Measurements from ENCODE around the gene SH2B2. TPM values are rescaled to one million over a fixed set of nuclear protein-coding genes. Genes with fewer than 3 reads are reported as not detected.
A peak's percentile ranks its signal among the peaks of the same experiment; 100 is the strongest.

The SH2B2 gene
- total and polyA plus RNA-seq, 8 donors: 3.1 to 8.2 (median 3.9) TPM

DNA sequence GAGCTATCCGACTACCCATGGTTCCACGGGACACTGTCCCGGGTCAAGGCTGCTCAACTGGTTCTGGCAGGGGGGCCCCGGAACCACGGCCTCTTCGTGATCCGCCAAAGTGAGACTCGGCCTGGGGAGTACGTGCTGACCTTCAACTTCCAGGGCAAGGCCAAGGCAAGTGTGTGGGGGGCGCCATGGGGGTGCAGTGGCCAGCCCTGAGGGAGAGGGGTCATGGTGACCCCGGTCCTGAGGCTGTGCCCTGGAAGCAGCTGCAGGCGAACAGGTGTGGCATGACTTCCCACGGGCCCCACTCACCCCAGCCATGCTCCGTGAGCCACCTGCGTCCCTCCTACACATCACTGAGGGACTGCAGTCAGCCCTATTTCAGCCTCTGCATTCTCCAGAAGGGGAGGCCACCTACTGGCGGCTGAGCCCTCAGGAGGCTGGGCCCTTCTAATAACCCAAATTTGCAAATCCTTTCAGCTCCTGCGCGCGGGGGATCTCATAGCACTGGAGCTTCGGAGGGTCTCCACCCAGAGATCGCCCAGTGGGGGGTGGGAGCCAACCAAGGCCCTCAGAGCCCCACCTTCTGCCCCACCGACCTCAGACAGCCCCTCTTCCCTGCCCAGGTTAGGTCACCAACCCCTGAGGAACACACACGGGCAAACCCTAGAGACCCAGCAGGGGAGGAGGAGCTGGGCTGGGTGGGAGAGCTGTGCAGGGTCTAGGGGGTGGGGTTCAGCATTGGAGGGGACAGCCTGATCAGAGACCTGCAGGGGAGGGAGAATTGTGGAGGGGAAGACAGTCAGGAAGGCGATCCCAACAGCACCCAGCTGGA is 30.8 kb downstream of the SH2B2 start:
- peaks cover 0 to 16% of the 10 kb centered on the region in 2 donors for H3K27me3 ChIP-seq
- peak in 1 of 4 donors; percentile 62 for DNase-seq
- peaks cover 0 to 5% of the 10 kb centered on the region in 2 donors for H3K4me1 ChIP-seq
- H3K9me3 ChIP-seq: no peaks in the 10 kb centered on the region
- no peak overlapping the region for H3K4me3 ChIP-seq
- H3K36me3 ChIP-seq: peaks cover 0 to 47% of the 10 kb centered on the region in 2 donors
- ATAC-seq: no peak
- no peak overlapping the region for H3K27ac ChIP-seq
- TF ChIP-seq, protein P1, sequence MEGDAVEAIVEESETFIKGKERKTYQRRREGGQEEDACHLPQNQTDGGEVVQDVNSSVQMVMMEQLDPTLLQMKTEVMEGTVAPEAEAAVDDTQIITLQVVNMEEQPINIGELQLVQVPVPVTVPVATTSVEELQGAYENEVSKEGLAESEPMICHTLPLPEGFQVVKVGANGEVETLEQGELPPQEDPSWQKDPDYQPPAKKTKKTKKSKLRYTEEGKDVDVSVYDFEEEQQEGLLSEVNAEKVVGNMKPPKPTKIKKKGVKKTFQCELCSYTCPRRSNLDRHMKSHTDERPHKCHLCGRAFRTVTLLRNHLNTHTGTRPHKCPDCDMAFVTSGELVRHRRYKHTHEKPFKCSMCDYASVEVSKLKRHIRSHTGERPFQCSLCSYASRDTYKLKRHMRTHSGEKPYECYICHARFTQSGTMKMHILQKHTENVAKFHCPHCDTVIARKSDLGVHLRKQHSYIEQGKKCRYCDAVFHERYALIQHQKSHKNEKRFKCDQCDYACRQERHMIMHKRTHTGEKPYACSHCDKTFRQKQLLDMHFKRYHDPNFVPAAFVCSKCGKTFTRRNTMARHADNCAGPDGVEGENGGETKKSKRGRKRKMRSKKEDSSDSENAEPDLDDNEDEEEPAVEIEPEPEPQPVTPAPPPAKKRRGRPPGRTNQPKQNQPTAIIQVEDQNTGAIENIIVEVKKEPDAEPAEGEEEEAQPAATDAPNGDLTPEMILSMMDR (IDR thresholded peaks at IDR 0.05): no peak
- intact Hi-C loops (cut with DNase I): no loop called here

- ATAC-seq (peak; percentile 37), DNase-seq (no peak)
- Histone ChIP-seq H3K4me1 (peaks cover 0 to 5% of the 10 kb centered on the region in 2 donors), H3K36me3 (peaks cover 0 to 45% of the 10 kb centered on the region in 2 donors), H3K4me3 (no peak overlapping the region), H3K9me3 (no peaks in the 10 kb centered on the region), H3K27me3 (peaks cover 0 to 16% of the 10 kb centered on the region in 2 donors), H3K27ac (peak overlapping the region in 1 of 2 donors; percentile 38)
- TF ChIP-seq, protein P1 (IDR thresholded peaks at IDR 0.05): no peak
- intact Hi-C loops (cut with DNase I): no loop called here
Measured at GRCh38 chr7:102318482-102318971, 31.9 kb downstream of the SH2B2 start.

GRCh38 chr7:102319671-102320070 is 33.0 kb downstream of the SH2B2 start:
- no peak for ATAC-seq
- DNase-seq: no peak
- Histone ChIP-seq H3K4me3 (no peak overlapping the region), H3K27ac (no peak overlapping the region), H3K4me1 (peaks cover 0 to 5% of the 10 kb centered on the region in 2 donors), H3K27me3 (peaks cover 0 to 16% of the 10 kb centered on the region in 2 donors), H3K9me3 (no peaks in the 10 kb centered on the region), H3K36me3 (peaks cover 0 to 35% of the 10 kb centered on the region in 2 donors)
- intact Hi-C loops (cut with DNase I): no loop called here
- TF ChIP-seq, protein P1 (IDR thresholded peaks at IDR 0.05): no peak

DNA sequence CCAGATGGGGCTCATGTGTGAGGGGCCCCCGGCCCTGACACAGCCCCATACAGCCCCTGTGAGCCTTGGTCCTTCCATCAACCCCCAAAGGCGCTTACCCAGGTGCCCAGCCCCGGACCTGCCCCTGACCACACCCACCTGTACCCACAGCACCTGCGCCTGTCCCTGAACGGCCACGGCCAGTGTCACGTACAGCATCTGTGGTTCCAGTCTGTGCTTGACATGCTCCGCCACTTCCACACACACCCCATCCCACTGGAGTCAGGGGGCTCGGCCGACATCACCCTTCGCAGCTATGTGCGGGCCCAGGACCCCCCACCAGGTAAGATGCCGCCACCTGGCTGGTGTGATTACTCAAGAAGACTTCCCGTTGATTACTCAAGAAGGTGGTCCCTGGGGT is 33.5 kb downstream of the SH2B2 start:
- peaks cover 0 to 5% of the 10 kb centered on the region in 2 donors for H3K4me1 ChIP-seq
- TF ChIP-seq, protein P1 (IDR thresholded peaks at IDR 0.05): no peak
- no peaks in the 10 kb centered on the region for H3K9me3 ChIP-seq
- peaks cover 0 to 30% of the 10 kb centered on the region in 2 donors for H3K36me3 ChIP-seq
- DNase-seq: no peak
- intact Hi-C loops (cut with DNase I): no loop called here
- ATAC-seq: no peak
- H3K27me3 ChIP-seq: peaks cover 0 to 16% of the 10 kb centered on the region in 2 donors
- H3K27ac ChIP-seq: no peak overlapping the region
- H3K4me3 ChIP-seq: no peak overlapping the region

GRCh38 chr7:102320601-102321350 is 34.1 kb downstream of the SH2B2 start:
- DNase-seq (no peak), ATAC-seq (no peak)
- Histone ChIP-seq H3K4me1 (peaks cover 0 to 5% of the 10 kb centered on the region in 2 donors), H3K9me3 (no peaks in the 10 kb centered on the region), H3K27me3 (peaks cover 0 to 16% of the 10 kb centered on the region in 2 donors), H3K4me3 (no peak overlapping the region), H3K36me3 (peaks cover 0 to 28% of the 10 kb centered on the region in 2 donors), H3K27ac (no peak overlapping the region)
- TF ChIP-seq, protein P1 (IDR thresholded peaks at IDR 0.05): no peak
- intact Hi-C loops (cut with DNase I): no loop called here
